ENCODE results near the gene MAGEB17.
"Not testable (repeated sequence)": the region's sequence is repeated elsewhere in the genome, so short reads cannot be mapped to it uniquely, and the experiment has no call there.

The MAGEB17 gene

DNA sequence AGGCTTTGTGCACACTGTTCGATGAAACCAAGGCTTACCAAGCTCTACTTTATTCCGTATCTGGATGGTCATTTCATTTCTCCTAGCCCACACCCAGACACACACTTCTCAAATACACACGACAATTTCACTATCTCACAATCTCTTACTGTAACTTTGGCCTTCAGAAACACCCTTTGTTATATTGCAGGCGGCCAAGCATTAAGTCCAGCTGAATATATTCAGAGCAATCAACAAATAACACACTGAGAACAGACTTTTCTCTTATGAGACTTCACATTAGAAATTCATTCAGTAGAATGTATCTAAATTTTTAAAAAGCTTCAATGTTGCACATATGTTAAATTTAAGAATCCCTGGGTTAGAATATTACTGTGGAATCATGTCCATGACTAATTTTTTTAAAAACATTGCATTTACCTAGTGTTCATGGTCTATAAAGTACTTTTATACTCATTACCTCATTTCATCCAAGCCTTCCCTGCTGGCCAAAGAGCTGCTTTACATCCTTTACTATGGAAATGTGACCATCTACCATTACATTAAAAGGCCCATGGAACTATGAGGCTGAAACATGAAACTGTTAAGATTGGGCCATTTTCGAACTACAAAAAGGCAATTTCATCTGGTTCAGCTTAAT, 10.5 kb upstream of the MAGEB17 start:
- DNase-seq = no peak

DNA sequence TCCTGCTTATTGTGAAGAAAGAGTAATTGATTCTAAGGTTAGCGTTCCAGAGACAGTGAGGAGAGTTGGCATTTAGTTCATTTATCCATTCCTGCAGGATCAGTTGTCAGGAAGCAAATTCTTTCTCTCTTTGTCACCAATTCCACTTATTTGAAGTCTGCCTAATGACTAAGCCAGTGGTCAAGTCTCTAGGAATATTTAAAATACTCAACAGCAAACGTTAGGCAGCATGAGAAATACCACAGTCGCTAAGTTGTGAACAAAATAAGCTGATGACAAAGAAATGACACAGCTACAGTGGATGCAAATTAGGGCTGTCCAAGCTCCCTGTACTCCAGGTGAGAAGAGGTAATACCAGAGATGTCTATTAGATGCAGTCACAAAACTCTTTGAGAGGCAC, 6.6 kb upstream of the MAGEB17 start:
- DNase-seq = no peak

DNA sequence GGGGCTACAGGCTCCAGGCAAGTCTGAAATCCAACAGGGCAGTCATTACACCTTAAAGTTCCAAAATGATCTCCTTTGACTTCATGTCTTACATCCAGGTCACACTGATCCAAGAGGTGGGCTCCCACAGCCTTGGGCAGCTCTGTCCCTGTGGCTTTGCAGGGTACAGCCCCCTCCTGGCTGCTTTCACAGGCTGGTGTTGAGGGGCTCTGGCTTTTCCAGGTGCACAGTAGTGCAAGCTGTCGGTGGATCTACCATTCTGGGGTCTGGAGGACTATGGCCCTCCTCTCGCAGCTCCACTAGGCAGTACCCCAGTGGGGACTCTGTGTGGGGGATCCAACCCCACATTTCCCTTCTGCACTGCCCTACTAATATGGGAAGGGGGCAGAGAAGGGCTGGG, 6.1 kb upstream of the MAGEB17 start:
- DNase-seq = not testable (repeated sequence)

DNA sequence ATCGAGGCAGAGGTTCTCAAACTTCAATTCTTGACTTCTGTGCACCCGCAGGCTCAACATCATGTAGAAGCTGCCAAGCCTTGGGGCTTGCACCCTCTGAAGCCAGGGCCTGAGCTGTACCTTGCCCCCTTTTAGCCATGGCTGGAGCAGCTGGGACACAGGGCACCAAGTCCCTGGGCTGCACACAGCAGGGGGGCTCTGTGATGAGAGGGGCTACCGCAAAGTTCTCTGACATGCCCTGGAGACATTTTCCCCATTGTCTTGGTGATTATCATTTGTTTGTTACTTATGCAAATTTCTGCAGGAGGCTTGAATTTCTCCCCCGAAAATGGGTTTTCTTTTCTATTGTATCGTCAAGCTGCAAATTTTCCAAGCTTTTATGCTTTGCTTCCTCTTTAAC, 4.9 kb upstream of the MAGEB17 start:
- DNase-seq = no peak

DNA sequence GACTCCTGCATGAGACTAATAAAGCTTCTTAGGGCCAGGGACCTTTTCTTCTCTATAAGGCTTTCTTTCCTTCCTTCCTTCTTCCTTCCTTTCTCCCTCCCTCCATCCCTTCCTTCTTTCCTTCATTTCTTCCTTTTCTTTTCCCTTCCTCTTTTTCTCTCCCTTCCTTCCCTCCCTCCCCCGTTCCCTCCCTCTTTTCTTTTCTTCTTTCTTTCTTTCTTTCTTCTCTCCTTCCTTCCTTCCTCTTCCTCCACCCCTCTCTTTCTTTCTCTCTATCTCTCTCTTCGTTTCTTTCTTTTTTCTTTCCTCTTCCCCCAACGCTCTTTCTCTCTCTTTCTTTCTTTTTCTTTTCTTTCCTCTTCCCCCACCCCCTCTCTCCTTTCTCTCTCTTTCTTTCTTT, 2.5 kb upstream of the MAGEB17 start:
- DNase-seq = no peak

DNA sequence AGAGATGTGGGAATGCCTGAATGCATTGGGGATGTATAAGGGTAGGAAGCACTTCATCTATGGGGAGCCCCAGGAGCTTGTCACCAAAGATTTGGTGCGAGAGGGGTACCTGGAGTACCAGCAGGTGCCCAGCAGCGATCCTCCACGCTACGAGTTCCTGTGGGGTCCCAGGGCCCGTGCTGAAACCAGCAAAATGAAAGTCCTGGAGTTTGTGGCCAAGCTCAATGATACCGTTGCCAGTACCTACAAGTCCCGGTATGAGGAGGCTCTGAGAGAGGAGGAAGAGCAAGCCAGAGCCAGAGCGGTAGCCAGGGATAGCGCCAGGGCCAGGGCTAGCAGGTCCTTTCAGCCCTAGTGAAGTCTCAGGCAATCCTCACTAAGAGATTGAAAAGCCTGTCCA, 3.8 kb downstream of the MAGEB17 start:
- DNase-seq = no peak

DNA sequence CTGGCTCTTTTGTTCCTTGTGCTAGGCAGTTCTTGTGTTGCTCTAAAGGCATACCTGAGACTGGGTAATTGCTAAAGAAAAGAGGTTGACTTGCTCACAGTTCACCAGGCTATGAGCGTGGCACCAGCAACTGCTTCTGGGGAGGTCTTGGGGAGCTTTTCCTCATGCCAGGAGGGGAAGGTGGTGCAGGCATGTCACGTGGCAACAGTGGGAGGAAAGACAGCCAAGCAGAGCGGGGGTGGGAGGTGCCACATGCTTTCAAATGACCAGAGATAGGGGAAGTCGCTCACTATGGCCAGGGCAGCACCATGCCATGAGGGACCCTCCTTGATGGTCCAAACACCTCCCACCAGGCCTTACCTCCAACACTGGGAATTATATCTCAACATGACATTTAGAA, 4.7 kb downstream of the MAGEB17 start:
- DNase-seq = no peak

DNA sequence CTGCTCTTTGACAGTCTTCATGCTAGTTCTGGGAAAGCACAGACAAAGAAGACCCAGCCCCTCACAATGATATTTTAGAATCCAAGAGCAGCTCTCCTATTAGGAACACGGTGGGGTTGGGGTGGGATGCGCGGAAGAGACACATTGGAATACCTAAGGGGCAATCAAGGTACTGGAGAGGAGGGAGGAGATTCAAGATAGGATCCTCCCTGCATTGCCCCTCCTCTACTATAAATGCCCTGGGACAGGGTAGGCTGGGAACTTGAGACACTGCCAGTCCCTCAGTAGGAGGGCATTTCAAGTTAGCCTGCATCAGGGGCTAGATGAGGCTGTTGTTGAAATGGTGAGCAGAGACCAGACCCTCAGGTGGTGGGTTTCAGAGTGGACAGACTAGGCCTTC, 5.1 kb downstream of the MAGEB17 start:
- DNase-seq = no peak

DNA sequence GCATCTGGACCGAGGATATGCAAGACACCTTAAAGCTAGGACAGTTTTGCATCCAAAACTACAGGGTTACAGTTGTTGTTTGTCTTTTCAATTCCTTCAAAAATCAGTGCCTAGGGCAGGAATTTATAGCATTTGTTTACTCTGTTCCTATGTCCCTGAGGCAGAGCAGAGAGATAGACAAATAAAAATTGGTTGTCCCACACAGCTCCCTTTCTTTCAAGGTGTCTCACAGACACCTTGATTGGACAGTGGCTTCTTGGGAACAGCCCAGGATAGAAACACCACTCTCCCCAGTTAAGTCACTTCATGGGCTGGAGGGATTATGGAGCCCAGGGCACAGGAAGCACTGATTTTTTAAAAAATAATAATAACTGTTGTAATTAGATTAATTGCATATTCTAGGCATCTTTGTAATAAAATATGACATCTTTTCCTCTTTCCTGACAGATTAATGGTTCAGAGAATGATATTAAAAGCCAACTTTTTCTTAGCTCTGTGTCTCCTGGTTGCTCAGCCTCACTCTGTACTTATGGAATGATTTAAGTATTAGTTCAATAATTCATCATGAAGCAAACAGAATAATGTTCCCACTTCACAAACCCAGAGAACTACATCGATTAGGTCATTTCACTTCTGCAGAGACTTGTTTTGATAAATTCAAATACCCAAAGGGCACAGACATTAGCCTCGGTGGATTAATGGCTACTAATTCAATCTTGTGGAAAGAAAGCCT, 8.2 kb downstream of the MAGEB17 start:
- DNase-seq = no peak

DNA sequence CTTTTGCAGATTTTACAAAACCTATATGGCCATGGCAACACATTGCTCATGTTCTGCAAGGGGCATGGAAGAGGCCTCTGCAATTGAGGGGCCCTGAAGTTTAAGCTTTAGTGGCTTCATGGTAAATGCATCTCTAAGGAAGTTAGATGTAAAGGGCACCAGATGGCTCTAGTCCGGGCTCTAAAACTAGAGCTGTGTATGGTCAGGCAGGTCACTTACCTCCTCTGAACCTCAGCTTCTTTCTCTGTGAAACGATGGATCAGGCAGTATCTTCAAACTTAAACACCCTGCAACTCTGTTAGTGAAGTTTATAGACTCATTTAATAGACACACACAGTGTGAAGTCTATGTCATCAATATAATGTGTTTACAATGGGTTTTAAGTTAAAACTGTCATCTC, 10.0 kb downstream of the MAGEB17 start:
- no peak for DNase-seq

DNA sequence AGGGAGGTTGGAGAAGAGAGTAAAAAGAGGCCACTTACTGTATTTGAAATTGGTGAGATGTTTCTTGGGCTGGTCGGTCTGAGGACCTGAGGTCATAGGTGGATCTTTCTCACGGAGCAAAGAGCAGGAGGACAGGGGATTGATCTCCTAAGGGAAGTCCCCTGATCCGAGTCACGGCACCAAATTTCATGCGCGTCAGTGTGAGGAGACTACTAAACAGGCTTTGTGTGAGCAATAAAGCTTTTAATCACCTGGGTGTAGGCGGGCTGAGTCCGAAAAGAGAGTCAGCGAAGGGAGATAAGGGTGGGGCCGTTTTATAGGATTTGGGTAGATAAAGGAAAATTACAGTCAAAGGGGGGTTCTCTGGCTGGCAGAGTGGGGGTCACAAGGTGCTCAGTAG, 16.6 kb downstream of the MAGEB17 start:
- not testable (repeated sequence) for DNase-seq

DNA sequence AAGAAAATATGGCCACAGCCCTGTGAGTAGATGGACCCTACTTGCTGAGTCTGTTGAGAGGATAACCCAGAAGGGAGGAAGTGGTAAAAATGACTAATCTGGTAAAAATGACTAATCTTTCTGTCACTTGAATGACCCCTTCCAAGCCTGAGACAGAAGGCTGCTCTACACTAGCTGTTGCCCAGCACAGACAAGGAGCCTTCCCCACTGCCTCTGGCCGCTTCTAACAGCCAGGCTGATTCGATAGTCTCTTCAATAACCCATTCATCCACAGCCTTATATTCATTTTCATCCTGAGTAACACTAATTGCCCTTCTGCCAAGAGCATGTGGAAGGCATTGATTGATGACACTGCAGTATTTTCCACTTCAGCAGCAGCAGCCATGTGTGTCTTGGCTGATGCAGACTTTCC, 18.4 kb downstream of the MAGEB17 start:
- no peak for DNase-seq

DNA sequence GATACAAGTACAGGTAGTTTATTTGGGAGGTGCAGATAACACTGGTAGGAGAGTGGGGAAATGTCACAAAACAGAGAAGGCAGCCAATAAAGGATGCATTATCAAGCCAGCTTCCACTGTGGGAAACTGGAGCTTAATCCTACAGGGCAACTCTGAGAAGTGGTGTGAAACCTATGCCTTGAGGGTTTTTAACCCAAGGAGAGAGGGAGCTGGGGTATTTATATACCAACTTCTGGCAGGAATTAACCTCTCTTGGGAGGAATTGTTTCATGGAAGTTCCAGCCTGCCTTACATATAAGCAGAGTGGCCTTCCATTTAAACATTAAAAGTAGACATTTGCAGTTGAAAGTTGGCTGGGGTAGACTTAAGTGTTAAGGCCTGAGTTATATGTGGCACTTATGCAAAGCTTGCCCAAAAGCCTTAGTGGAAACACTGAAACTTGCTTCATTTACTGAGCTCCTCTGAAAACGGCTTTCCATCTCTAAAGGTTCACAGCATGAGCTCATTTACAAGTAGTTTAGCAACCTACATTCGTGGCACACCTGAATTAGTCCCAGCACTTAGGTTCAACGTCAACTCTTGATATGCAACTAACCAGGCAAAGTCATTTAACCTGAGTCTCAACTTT, 19.2 kb downstream of the MAGEB17 start:
- no peak for DNase-seq

DNA sequence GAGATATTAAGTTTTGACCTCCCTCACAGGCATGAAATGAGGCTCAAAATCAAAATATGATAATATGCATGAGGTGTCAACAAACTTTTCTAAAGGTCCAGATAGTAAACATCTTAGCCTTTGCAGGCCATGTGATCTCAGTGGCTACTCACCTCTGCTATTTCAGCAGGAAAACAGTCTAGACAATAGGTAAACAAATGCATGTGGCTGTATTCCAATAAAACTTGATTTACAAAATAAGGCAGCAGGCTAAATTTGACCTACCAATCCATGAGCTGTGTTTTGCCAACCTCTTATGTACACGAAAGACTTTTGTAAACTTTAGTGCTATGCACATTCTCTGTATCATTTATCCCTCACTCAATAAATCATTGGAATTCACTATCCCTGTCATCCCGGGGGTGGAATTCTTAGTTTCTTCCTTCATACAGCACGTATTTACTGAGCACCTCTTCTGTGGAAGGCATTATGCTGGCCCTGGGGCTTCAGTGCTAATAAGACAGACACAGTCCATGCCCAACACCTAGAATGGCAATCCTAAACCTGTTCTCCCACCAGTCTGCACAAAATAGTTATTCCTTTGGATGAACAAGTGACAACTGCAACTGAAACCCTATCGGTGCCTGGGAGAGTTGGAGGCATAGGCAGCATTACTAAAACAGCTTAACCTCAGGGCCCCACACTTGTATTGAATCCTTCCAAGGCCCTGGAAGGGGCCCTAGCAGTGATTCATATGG, 19.9 kb downstream of the MAGEB17 start:
- no peak for DNase-seq

DNA sequence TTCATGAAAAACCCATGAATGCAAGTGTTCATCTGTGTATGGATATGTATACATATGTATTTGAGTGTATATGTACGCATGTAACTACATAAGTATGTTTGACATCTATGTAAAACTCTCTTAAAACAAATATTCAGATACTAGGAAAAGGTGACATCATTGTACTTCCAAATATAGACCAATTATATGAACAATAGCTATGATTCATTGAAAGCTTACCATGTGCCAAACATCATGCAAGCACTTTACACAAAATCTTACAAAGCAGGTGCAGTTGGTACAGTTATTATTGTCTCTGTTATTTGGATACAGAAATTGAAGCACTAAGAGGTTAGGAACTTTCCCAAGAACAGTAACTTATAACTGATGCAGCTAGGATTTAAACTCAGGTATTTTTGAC, 21.4 kb downstream of the MAGEB17 start:
- DNase-seq = no peak

DNA sequence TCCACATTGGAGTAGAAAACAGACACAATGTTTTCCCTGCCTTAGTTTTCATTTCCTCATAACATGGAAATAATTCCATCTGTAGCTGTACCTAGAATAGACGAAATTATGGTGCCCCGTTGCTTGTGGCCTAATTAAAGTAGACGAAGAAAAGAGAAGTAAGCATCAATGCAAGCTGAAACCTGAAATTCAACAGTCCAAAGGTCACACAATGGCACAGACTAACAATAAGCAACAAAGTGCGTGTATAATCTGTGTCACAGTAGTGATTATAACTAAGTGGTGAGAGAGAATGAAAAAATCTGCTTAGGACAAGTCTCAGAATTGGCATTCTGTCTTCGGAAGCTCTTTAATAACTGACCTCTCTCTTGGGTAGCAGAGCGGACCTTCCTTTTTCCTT, 24.3 kb downstream of the MAGEB17 start:
- DNase-seq = no peak

DNA sequence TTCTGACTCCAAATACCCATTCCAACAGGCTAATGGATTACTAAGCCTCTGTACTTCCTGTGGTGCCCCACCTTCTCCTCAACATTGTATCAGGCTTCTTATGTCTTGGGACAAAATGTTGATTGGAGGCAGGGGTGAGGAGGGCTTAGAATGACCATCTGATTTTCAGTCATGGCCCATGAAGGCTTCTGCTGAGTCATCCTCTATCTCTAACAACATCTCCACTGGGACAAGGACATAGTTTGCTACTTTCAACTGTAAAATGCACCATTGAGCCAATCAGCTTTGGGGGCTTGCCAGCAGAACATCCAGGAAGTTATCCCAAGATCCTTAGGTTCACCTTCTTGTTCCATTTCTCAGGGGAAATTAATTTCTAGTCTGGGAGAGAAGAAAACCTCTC, 29.5 kb downstream of the MAGEB17 start:
- DNase-seq = no peak

DNA sequence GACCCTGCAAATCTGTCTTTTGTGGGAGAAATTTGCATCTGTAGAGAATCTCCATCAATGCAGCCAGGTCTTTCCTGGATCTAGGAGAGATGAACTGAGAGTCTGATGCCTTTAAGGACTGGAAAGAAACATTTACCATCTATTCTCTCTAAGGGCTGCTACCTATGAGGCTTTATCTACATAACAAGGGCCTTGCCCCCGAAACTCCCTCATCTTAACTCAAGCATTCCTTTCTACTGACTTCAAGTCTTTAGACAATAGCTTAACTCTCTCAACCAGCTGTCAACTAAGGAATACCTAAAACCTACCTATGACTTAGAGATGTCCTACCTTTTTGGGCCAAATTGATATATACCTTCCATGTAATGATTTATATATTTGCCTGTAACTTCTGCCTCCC, 32.1 kb downstream of the MAGEB17 start:
- no peak for DNase-seq

DNA sequence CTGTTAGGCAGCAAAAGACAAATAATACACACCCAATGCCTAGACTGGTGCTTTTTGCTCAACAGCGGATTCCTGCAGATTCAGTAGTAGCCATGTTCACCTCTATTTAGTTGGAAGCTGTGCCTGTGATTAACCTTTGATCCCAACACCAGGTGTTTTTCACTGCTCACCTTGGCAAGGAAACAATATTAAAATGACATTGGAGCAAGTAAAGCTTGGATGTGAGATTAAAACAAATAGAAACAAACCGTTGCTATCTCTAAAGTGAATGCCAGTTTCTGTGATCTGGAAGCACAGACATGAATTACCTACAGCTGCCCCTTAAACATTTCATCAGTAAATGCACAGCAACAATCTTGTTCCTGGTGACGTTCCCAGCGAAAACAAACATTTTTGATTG, 35.7 kb downstream of the MAGEB17 start:
- DNase-seq = no peak

DNA sequence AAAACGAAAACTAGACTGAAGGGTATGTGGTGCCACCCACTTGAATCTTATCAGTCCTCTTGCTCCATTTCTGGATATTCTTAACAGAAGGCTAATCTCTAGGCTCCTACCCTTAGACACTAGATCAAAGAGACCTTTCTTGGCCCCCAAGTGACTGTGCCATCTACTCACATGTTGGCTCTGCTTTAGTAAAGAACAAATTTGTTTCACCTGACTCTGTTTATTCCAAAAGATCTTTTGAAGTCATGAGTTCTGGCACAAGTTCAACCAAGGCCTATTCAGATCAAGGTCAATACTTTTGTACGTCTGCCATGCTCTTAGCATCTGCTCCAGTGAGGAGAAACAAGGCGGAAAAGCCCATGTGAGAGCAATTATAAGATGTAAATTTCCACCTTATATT, 37.3 kb downstream of the MAGEB17 start:
- no peak for DNase-seq

DNA sequence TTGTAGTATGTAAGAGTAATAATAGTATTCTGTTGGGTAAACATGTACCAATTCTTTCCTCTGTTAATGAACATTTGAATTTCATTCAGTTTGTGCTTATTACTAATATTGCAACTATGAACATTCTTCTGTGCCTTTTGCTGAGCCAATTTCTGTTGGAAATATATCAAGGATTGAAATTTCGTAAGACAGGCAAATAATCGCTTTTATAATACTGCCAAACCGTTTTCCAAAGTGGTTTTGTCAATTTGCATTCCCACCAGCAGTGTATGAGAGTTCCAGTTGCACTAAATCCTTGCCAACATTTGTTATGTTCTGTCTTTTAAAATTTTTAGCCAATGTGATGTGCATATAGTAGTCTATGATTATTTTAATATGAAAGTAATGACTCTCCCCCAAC, 38.6 kb downstream of the MAGEB17 start:
- DNase-seq = no peak

DNA sequence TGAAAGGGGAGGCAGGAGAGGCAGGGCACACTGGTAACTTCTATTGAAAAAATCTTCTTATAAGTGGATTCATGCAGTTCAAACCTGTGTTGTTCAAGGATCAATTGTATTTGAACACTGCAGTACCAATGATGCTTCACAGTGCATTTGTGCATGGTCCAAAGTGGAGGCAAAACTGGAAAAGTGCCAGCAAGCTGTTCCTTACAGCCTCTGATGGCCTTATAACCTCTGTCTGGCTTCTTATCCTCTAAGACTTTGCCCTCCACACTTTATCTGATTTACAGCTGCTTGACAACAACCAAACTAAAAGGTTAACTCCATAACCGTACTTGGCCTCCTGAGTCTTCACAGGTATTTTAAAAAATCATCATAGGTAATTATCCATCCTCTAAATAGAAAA, 40.4 kb downstream of the MAGEB17 start:
- DNase-seq = no peak

DNA sequence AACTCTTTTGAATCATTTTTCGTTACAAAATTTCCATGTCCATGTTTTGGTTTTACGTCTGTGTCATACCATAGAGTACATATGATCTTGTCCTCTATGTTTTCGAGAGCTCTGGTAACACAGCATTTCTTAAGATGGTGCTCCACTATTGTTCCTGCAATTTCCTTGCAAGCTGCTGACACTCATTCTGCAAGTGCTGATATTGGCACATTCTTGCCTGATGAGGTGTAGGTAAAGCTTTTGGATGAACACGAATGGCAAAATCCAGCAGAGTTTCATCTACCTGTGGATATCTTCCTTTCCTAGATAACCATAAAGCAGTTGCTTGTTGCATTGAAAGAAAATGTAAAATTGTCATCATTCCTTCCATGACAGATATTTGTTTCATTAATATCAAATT, 41.3 kb downstream of the MAGEB17 start:
- DNase-seq = no peak

DNA sequence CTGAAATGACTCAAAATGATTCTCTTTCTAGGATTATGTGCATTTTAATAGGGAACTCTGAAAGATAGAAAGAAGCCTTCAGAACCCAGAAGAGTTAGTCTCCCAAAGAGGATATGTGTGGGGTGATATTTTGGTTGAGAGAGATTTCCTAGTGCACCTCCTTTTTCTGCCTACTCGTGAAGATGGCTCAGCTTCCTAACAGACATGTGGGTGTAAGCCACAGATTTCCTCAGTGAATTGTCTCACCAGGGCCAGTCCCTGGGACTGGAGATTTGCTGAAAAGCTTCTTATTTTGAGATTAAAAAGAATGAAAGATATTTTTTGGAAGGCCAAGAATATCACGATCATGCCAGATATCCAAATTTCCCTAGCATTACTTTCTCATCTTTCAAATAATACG, 42.8 kb downstream of the MAGEB17 start:
- no peak for DNase-seq

All from CD4-positive, alpha-beta T cell treated with Interleukin-12 subunit alpha and Interleukin-12 subunit beta, for 1 hour (primary cell).